ENCODE data around the gene LAMA2. TPM values are rescaled to one million over a fixed set of nuclear protein-coding genes. Genes with fewer than 3 reads are reported as not detected.

Gene LAMA2
- polyA plus RNA-seq, 1 of the 3 experiments (the other 2 are of a cell fraction), result 0.92 TPM

DNA sequence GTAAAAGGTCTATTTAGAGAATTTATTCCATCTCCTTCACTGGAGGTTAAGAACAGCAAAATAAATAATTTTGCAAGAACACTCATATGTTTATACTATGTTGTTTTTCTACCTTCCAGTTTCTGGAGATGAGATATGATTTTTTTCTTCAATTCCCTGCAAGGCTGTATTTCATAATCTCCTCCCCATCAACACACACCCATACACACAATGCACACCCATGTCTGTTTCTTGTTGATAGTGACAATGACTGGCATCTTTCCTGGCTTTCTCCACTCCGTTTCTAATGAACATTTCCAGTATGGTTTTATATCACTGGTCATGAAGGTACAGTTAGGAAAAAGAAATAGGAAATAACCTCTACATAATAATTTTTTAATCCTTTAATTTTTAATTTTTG, 624.9 kb downstream of the LAMA2 start:
- H4K20me1 ChIP-seq (ENCODE audit: insufficient read depth), result no peaks in the 10 kb centered on the region
- H2AFZ ChIP-seq (ENCODE audit: low read depth), result no peak overlapping the region
- H3K9me2 ChIP-seq, result no peaks in the 10 kb centered on the region
- DNase-seq, result no peak
- H3K4me1 ChIP-seq (ENCODE audit: control insufficient read depth in 1 of 2, insufficient read depth in 2 of 2, low read depth in 1 of 2, low read length in 1 of 2), result peaks cover 0 to 9% of the 10 kb centered on the region in 2 experiments; a peak in 2 of 4 replicates
- no peak overlapping the region for H3K4me2 ChIP-seq
- H3K27me3 ChIP-seq (ENCODE audit: insufficient read depth), result no peaks in the 10 kb centered on the region
- ChIA-PET CTCF (no interaction called here), POLR2A (no interaction called here)
- H3F3A ChIP-seq (replicated peaks; ENCODE audit: insufficient read depth), result peaks cover 11% of the 10 kb centered on the region
- H3K9ac ChIP-seq, result no peak overlapping the region
- no peaks in the 10 kb centered on the region for H3K9me3 ChIP-seq
- H3K4me3 ChIP-seq (ENCODE audit: low read depth in 2 of 2, low read length in 1 of 2), result no peak overlapping the region
- WGBS (ENCODE audit: low lambda C conversion rate), result 84% methylated on average over 1 of the region's 1 CpG
- no peaks in the 10 kb centered on the region; the same call in 1 of the 2 replicates for H3K79me2 ChIP-seq (ENCODE audit: insufficient read depth)
- no peak for TF ChIP-seq MEF2A (IDR thresholded peaks at IDR 0.05; ENCODE audit: borderline replicate concordance, low read depth)
- H3K36me3 ChIP-seq (replicated peaks in 1 of 2; ENCODE audit: control insufficient read depth in 1 of 2, insufficient read depth in 2 of 2, low read length in 1 of 2), result peaks cover 0 to 40% of the 10 kb centered on the region in 2 experiments
- H3K27ac ChIP-seq (ENCODE audit: low read depth in 2 of 2, low read length in 1 of 2), result no peak overlapping the region

- ChIA-PET CTCF (no interaction called here), POLR2A (no interaction called here)
- no peaks in the 10 kb centered on the region for H3K9me2 ChIP-seq
- no peak overlapping the region for H3K4me3 ChIP-seq (ENCODE audit: low read depth in 2 of 2, low read length in 1 of 2)
- peaks cover 5% of the 10 kb centered on the region for H3F3A ChIP-seq (replicated peaks; ENCODE audit: insufficient read depth)
- 62% methylated on average over 4 of the region's 4 CpGs for WGBS (ENCODE audit: low lambda C conversion rate)
- no peak overlapping the region for H3K4me2 ChIP-seq
- no peak overlapping the region for H3K9ac ChIP-seq
- H3K27me3 ChIP-seq (ENCODE audit: insufficient read depth), result no peaks in the 10 kb centered on the region
- no peaks in the 10 kb centered on the region for H3K9me3 ChIP-seq
- no peaks in the 10 kb centered on the region for H4K20me1 ChIP-seq (ENCODE audit: insufficient read depth)
- no peak overlapping the region for H2AFZ ChIP-seq (ENCODE audit: low read depth)
- H3K79me2 ChIP-seq (ENCODE audit: insufficient read depth), result no peaks in the 10 kb centered on the region; the same call in 1 of the 2 replicates
- no peak for DNase-seq
- H3K4me1 ChIP-seq (ENCODE audit: control insufficient read depth in 1 of 2, insufficient read depth in 2 of 2, low read depth in 1 of 2, low read length in 1 of 2), result peaks cover 0 to 14% of the 10 kb centered on the region in 2 experiments; a peak in 2 of 4 replicates
- TF ChIP-seq MEF2A (IDR thresholded peaks at IDR 0.05; ENCODE audit: borderline replicate concordance, low read depth) (no peak), EP300 (IDR thresholded peaks at IDR 0.05; ENCODE audit: borderline replicate concordance in 1 of 2, low read depth in 1 of 2, low read length in 1 of 2) (no peak), MAX (IDR thresholded peaks at IDR 0.05; ENCODE audit: low read depth) (no peak), RFX5 (IDR thresholded peaks at IDR 0.05; ENCODE audit: low read length) (no peak), RAD21 (IDR thresholded peaks at IDR 0.05; ENCODE audit: low read length) (no peak), POLR2AphosphoS5 (IDR thresholded peaks at IDR 0.05; ENCODE audit: low read depth, low read length) (no peak), SMC3 (IDR thresholded peaks at IDR 0.05; ENCODE audit: low read depth, low read length) (no peak), GABPA (IDR thresholded peaks at IDR 0.05; ENCODE audit: low read depth) (no peak), NFIC (IDR thresholded peaks at IDR 0.05; ENCODE audit: borderline replicate concordance) (no peak), FOXJ3 (CRISPR knock-in tag; IDR thresholded peaks at IDR 0.05) (no peak), FOXM1 (IDR thresholded peaks at IDR 0.05; ENCODE audit: low read depth) (no peak)
- TF ChIP-seq, protein P1, sequence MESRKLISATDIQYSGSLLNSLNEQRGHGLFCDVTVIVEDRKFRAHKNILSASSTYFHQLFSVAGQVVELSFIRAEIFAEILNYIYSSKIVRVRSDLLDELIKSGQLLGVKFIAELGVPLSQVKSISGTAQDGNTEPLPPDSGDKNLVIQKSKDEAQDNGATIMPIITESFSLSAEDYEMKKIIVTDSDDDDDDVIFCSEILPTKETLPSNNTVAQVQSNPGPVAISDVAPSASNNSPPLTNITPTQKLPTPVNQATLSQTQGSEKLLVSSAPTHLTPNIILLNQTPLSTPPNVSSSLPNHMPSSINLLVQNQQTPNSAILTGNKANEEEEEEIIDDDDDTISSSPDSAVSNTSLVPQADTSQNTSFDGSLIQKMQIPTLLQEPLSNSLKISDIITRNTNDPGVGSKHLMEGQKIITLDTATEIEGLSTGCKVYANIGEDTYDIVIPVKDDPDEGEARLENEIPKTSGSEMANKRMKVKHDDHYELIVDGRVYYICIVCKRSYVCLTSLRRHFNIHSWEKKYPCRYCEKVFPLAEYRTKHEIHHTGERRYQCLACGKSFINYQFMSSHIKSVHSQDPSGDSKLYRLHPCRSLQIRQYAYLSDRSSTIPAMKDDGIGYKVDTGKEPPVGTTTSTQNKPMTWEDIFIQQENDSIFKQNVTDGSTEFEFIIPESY (IDR thresholded peaks at IDR 0.05; ENCODE audit: borderline replicate concordance, low read depth), result no peak
- no peak overlapping the region for H3K27ac ChIP-seq (ENCODE audit: low read depth in 2 of 2, low read length in 1 of 2)
- peaks cover 0 to 46% of the 10 kb centered on the region in 2 experiments for H3K36me3 ChIP-seq (replicated peaks in 1 of 2; ENCODE audit: control insufficient read depth in 1 of 2, insufficient read depth in 2 of 2, low read length in 1 of 2)
Observed at GRCh38 chr6:129508477-129509145, 625.7 kb downstream of the LAMA2 start.

All from SK-N-SH (cell line).